Measurements from ENCODE around the gene ARHGEF38.

DNA sequence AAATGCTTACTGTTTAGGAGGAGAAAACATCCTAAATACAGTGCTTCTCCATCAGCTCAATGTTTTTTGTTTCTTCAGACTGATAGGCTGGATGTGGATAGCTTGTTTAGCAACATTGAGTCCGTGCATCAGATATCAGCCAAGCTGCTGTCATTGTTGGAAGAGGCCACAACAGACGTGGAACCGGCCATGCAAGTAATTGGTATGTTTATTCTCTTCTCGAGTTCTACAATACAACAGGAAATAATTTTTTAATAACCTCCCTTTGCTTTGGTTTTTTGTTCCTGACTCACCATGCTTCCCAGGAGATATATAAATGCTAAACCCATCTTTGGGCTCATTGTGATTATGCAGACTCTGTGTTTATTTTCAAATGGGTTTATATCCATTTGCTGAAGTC, 60.9 kb downstream of the ARHGEF38 start:
- no peak for TF ChIP-seq SMC3 (IDR thresholded peaks at IDR 0.05; ENCODE audit: low read depth, low read length)
- TF ChIP-seq MAX (IDR thresholded peaks at IDR 0.05; ENCODE audit: low read depth), result no peak
- TF ChIP-seq CTCF (IDR thresholded peaks at IDR 0.05), result no peak
- no peak for TF ChIP-seq YY1 (IDR thresholded peaks at IDR 0.05; ENCODE audit: low read depth)
- no peak for TF ChIP-seq MXI1 (IDR thresholded peaks at IDR 0.05; ENCODE audit: low read depth, low read length)
- no peak for TF ChIP-seq FOSL2 (IDR thresholded peaks at IDR 0.05; ENCODE audit: borderline replicate concordance, low read depth)
- no peak for TF ChIP-seq GATA2 (CRISPR knock-in tag; IDR thresholded peaks at IDR 0.05)
- no peak for TF ChIP-seq ELF1 (IDR thresholded peaks at IDR 0.05)
- no peak for TF ChIP-seq NFIC (IDR thresholded peaks at IDR 0.05; ENCODE audit: borderline replicate concordance)
- no peak for TF ChIP-seq POLR2AphosphoS5 (IDR thresholded peaks at IDR 0.05; ENCODE audit: low read depth, low read length)
- no peak for TF ChIP-seq EP300 (IDR thresholded peaks at IDR 0.05; ENCODE audit: borderline replicate concordance in 1 of 2, low read depth in 1 of 2, low read length in 1 of 2)
- no peak for TF ChIP-seq TCF12 (IDR thresholded peaks at IDR 0.05)
